H9 (cell line): Measurements from ENCODE around the gene OR2T1. TPM values are rescaled to one million over a fixed set of nuclear protein-coding genes. Genes with fewer than 3 reads are reported as not detected.

Experiments used
- DNase-seq: peaks from one replicate; pipeline ENCODE4 v3.0.0-alpha.2; 2017
- H2AFZ ChIP-seq: one replicate; pipeline ENCODE4 v1.6.1; 2013; ENCODE audit warnings: mild to moderate bottlenecking, low read length, control low read depth, moderate library complexity
- H2AK5ac ChIP-seq: 2 replicates; pipeline ENCODE4 v1.6.1; 2013; ENCODE audit warnings: low read length, control low read depth, mixed read lengths; ENCODE audit not compliant: insufficient read length
- H2BK120ac ChIP-seq: one replicate; pipeline ENCODE4 v1.6.1; 2013; ENCODE audit warnings: low read depth, mild to moderate bottlenecking, low read length, control low read depth, inconsistent platforms; ENCODE audit not compliant: poor library complexity, severe bottlenecking
- H2BK12ac ChIP-seq: 2 replicates; pipeline ENCODE4 v1.6.1; 2013; ENCODE audit warnings: low read length, control low read depth, mixed read lengths, low read depth; ENCODE audit not compliant: insufficient read length
- H2BK15ac ChIP-seq: 2 replicates; pipeline ENCODE4 v1.6.1; 2013; ENCODE audit warnings: low read depth, low read length, control low read depth
- H2BK20ac ChIP-seq: one replicate; pipeline ENCODE4 v1.6.1; 2013; ENCODE audit warnings: low read depth, mild to moderate bottlenecking, low read length, control low read depth, inconsistent platforms; ENCODE audit not compliant: poor library complexity, severe bottlenecking
- H2BK5ac ChIP-seq: 2 replicates; pipeline ENCODE4 v1.6.1; 2013; ENCODE audit warnings: low read length, control low read depth, mixed read lengths; ENCODE audit not compliant: insufficient read length
- H3K14ac ChIP-seq: 2 replicates; pipeline ENCODE4 v1.6.1; 2013; ENCODE audit warnings: low read length, control low read depth; ENCODE audit not compliant: insufficient read depth
- H3K18ac ChIP-seq: 2 replicates; pipeline ENCODE4 v1.6.1; 2013; ENCODE audit warnings: low read depth, mild to moderate bottlenecking, mixed read lengths, low read length, control low read depth; ENCODE audit not compliant: insufficient read length
- H3K23ac ChIP-seq: 2 replicates; pipeline ENCODE4 v1.6.1; 2013; ENCODE audit warnings: low read length, control low read depth, mixed read lengths, low read depth; ENCODE audit not compliant: insufficient read length
- H3K23me2 ChIP-seq: 2 replicates; pipeline ENCODE4 v1.6.1; 2013; ENCODE audit warnings: low read depth, mild to moderate bottlenecking, mixed read lengths, low read length, control low read depth; ENCODE audit not compliant: insufficient read length, poor library complexity, severe bottlenecking
- H3K27ac ChIP-seq: 2 replicates; pipeline ENCODE4 v1.5.1; 2013; ENCODE audit warnings: low read length, control low read depth, mixed read lengths, low read depth; ENCODE audit not compliant: insufficient read length
- H3K27me3 ChIP-seq: 2 replicates; pipeline ENCODE4 v1.6.1; 2013; ENCODE audit warnings: low read length, control low read depth, inconsistent platforms; ENCODE audit not compliant: insufficient read depth
- H3K4ac ChIP-seq: 2 replicates; pipeline ENCODE4 v1.6.1; 2013; ENCODE audit warnings: low read depth, mild to moderate bottlenecking, control low read depth, inconsistent platforms, low read length, moderate library complexity
- H3K4me1 ChIP-seq: 2 replicates; pipeline ENCODE4 v1.6.1; 2013; ENCODE audit warnings: low read length, control low read depth, inconsistent platforms; ENCODE audit not compliant: insufficient read depth
- H3K4me2 ChIP-seq: 2 replicates; pipeline ENCODE4 v1.6.1; 2013; ENCODE audit warnings: low read length, control low read depth, mixed read lengths; ENCODE audit not compliant: insufficient read length, insufficient read depth
- H3K56ac ChIP-seq: 2 replicates; pipeline ENCODE4 v1.6.1; 2013; ENCODE audit warnings: low read depth, mild to moderate bottlenecking, mixed read lengths, low read length, control low read depth; ENCODE audit not compliant: insufficient read length
- H3K79me1 ChIP-seq: 2 replicates; pipeline ENCODE4 v1.6.1; 2013; ENCODE audit warnings: low read depth, mild to moderate bottlenecking, moderate library complexity, low read length, control low read depth, inconsistent platforms; ENCODE audit not compliant: insufficient read depth, poor library complexity, severe bottlenecking
- H3K79me2 ChIP-seq: 2 replicates; pipeline ENCODE4 v1.6.1; 2013; ENCODE audit warnings: low read length, control low read depth, inconsistent platforms; ENCODE audit not compliant: insufficient read depth
- H3K9ac ChIP-seq: 2 replicates; pipeline ENCODE4 v1.6.1; 2013; ENCODE audit warnings: low read length, control low read depth, mixed read lengths; ENCODE audit not compliant: insufficient read length; ENCODE audit errors: extremely low read depth
- H3K9me3 ChIP-seq: one replicate; pipeline ENCODE4 v1.6.1; 2013; ENCODE audit warnings: low read depth, low read length, inconsistent platforms; ENCODE audit not compliant: control insufficient read depth
- H3T11ph ChIP-seq: one replicate; pipeline ENCODE4 v1.6.1; 2013; ENCODE audit warnings: mild to moderate bottlenecking, low read length, control low read depth, inconsistent platforms
- H4K20me1 ChIP-seq: one replicate; pipeline ENCODE4 v1.6.1; 2013; ENCODE audit not compliant: control insufficient read depth, insufficient read length, insufficient read depth
- H4K5ac ChIP-seq: 2 replicates; pipeline ENCODE4 v1.6.1; 2013; ENCODE audit warnings: low read depth, mild to moderate bottlenecking, mixed read lengths, low read length, control low read depth; ENCODE audit not compliant: insufficient read length
- H4K8ac ChIP-seq: replicated peaks from 2 replicates; pipeline ENCODE4 v1.6.1; 2013; ENCODE audit warnings: low read length, control low read depth, mixed read lengths, low read depth; ENCODE audit not compliant: insufficient read length
- H4K91ac ChIP-seq: 2 replicates; pipeline ENCODE4 v1.6.1; 2013; ENCODE audit warnings: low read depth, mild to moderate bottlenecking, moderate library complexity, mixed read lengths, low read length, control low read depth; ENCODE audit not compliant: insufficient read length
- H3K27ac Mint-ChIP-seq, 3 experiments: 2 replicates in 2 of 3; 3 replicates in 1 of 3; pipeline ENCODE4 v1.8.0; 2020 to 2021; ENCODE audit warnings: mixed read lengths in 3 of 3, mild to moderate bottlenecking in 1 of 3, moderate library complexity in 1 of 3
- H3K27me3 Mint-ChIP-seq: 2 replicates; pipeline ENCODE4 v1.8.0; 2021; ENCODE audit warnings: low read depth, mild to moderate bottlenecking, moderate library complexity, mixed read lengths
- H3K36me3 Mint-ChIP-seq, 3 experiments: 2 replicates in 2 of 3; 3 replicates in 1 of 3; pipeline ENCODE4 v1.8.0; 2020 to 2021; ENCODE audit warnings: low read depth in 3 of 3, mixed read lengths in 3 of 3; ENCODE audit not compliant: insufficient read depth in 1 of 3
- H3K4me1 Mint-ChIP-seq, 2 experiments: 2 replicates each; pipeline ENCODE4 v1.8.0; 2020; ENCODE audit warnings: mixed read lengths in 2 of 2
- H3K4me3 Mint-ChIP-seq, 2 experiments: 2 replicates in 1 of 2; 3 replicates in 1 of 2; pipeline ENCODE4 v1.8.0; 2020 to 2021; ENCODE audit warnings: mild to moderate bottlenecking in 2 of 2, mixed read lengths in 2 of 2, moderate library complexity in 1 of 2
- H3K9me3 Mint-ChIP-seq, 2 experiments: 2 replicates in 1 of 2; 3 replicates in 1 of 2; pipeline ENCODE4 v1.8.0; 2020; ENCODE audit warnings: mild to moderate bottlenecking in 2 of 2, mixed read lengths in 2 of 2, moderate library complexity in 1 of 2
- WGBS: extraction: QIAGEN DNeasy Blood & Tissue Kit; methylation state at CpG from one replicate; pipeline ENCODE4 v1.1.7; 2013; ENCODE audit warnings: missing lambda C conversion rate, low lambda C conversion rate, mixed read lengths; ENCODE audit not compliant: insufficient read length; ENCODE audit errors: extremely low coverage; 5-methylcytosine and 5-hydroxymethylcytosine counted together
- total RNA-seq: library from RNA; stranded (reverse); gene quantifications from 2 replicates; pipeline ENCODE4 v1.2.1, GENCODE V29; 2021
- TF ChIP-seq, protein P1 (sequence below): fragments of 200-600 bp; sonication (generic); conservative IDR thresholded peaks from 3 replicates; pipeline ENCODE4 v1.8.0; 2021; ENCODE audit warnings: antibody characterized with exemption, mild to moderate bottlenecking

Gene OR2T1
- total RNA-seq, 1 experiment from 2014 or later, result not detected

- Histone ChIP-seq H3K56ac (no peak overlapping the region), H3K4me2 (no peak overlapping the region), H3T11ph (no peak overlapping the region), H2BK120ac (no peak overlapping the region), H2BK15ac (no peak overlapping the region), H3K79me2 (no peaks in the 10 kb centered on the region), H3K9me3 (peaks cover 69% of the 10 kb centered on the region), H2BK20ac (no peak overlapping the region), H3K9ac (no peak overlapping the region), H2BK12ac (no peak overlapping the region), H2AFZ (no peak overlapping the region), H4K8ac (no peak overlapping the region), H3K23ac (no peak overlapping the region), H4K20me1 (no peaks in the 10 kb centered on the region), H3K79me1 (no peaks in the 10 kb centered on the region), H2AK5ac (no peak overlapping the region), H3K27me3 (no peaks in the 10 kb centered on the region), H3K23me2 (no peaks in the 10 kb centered on the region), H3K27ac (no peak overlapping the region), H2BK5ac (no peak overlapping the region), H3K4me1 (no peaks in the 10 kb centered on the region), H4K5ac (no peak overlapping the region), H4K91ac (no peak overlapping the region), H3K4ac (no peak overlapping the region), H3K14ac (no peak overlapping the region), H3K18ac (no peak overlapping the region)
- Mint-ChIP-seq H3K4me3 (no peak overlapping the region), H3K4me1 (no peaks in the 10 kb centered on the region), H3K9me3 (peaks cover 78 to 86% of the 10 kb centered on the region in 2 experiments), H3K36me3 (peaks cover 1 to 23% (median 18%) of the 10 kb centered on the region in 3 experiments; a peak in 6 of 7 replicates), H3K27ac (no peak overlapping the region), H3K27me3 (no peaks in the 10 kb centered on the region)
- DNase-seq, result no peak
- WGBS, result no CpG with 5 or more reads among the region's 3 CpGs
- TF ChIP-seq, protein P1, sequence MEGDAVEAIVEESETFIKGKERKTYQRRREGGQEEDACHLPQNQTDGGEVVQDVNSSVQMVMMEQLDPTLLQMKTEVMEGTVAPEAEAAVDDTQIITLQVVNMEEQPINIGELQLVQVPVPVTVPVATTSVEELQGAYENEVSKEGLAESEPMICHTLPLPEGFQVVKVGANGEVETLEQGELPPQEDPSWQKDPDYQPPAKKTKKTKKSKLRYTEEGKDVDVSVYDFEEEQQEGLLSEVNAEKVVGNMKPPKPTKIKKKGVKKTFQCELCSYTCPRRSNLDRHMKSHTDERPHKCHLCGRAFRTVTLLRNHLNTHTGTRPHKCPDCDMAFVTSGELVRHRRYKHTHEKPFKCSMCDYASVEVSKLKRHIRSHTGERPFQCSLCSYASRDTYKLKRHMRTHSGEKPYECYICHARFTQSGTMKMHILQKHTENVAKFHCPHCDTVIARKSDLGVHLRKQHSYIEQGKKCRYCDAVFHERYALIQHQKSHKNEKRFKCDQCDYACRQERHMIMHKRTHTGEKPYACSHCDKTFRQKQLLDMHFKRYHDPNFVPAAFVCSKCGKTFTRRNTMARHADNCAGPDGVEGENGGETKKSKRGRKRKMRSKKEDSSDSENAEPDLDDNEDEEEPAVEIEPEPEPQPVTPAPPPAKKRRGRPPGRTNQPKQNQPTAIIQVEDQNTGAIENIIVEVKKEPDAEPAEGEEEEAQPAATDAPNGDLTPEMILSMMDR, result no peak
Measured at GRCh38 chr1:248376916-248377315, 25.9 kb upstream of the OR2T1 start.
